Neutrophil (primary cell): ENCODE results near the gene ILK.
A peak's percentile ranks its signal among the peaks of the same experiment; 100 is the strongest.

Experiments
- H3K27ac ChIP-seq: fragments of 200-600 bp; sonication (generic); 2 replicates; pipeline ENCODE4 v1.5.1; 2016; ENCODE audit warnings: mild to moderate bottlenecking, moderate library complexity
- H3K27me3 ChIP-seq: fragments of 200-600 bp; sonication (generic); 2 replicates; pipeline ENCODE4 v1.6.0; 2016; ENCODE audit warnings: mild to moderate bottlenecking
- H3K36me3 ChIP-seq: fragments of 200-600 bp; sonication (generic); 2 replicates; pipeline ENCODE4 v1.5.1; 2017
- H3K4me1 ChIP-seq, 2 experiments: fragments of 200-600 bp in 1 of 2; sonication (generic) in 1 of 2; 1 replicate in 1 of 2; 2 replicates in 1 of 2; pipeline versions ENCODE4 v1.5.1 to v1.6.1; 2013 to 2016; ENCODE audit warnings: low read depth in 1 of 2, low read length in 1 of 2, mild to moderate bottlenecking in 1 of 2, moderate library complexity in 1 of 2; ENCODE audit not compliant: control insufficient read depth in 1 of 2, insufficient read depth in 1 of 2
- H3K4me3 ChIP-seq, 2 experiments: fragments of 200-600 bp in 1 of 2; sonication (generic) in 1 of 2; 1 replicate in 1 of 2; 2 replicates in 1 of 2; pipeline ENCODE4 v1.5.1; 2013 to 2016; ENCODE audit warnings: low read depth in 1 of 2, low read length in 1 of 2, mild to moderate bottlenecking in 1 of 2, moderate library complexity in 1 of 2
- H3K9me3 ChIP-seq: fragments of 200-600 bp; sonication (generic); 2 replicates; pipeline ENCODE4 v1.5.1; 2016
- TF ChIP-seq, protein P1 (sequence below): fragments of 200-600 bp; sonication (generic); IDR thresholded peaks from 2 replicates; pipeline ENCODE4 v1.5.1; 2016; ENCODE audit warnings: antibody characterized with exemption

The ILK gene

DNA sequence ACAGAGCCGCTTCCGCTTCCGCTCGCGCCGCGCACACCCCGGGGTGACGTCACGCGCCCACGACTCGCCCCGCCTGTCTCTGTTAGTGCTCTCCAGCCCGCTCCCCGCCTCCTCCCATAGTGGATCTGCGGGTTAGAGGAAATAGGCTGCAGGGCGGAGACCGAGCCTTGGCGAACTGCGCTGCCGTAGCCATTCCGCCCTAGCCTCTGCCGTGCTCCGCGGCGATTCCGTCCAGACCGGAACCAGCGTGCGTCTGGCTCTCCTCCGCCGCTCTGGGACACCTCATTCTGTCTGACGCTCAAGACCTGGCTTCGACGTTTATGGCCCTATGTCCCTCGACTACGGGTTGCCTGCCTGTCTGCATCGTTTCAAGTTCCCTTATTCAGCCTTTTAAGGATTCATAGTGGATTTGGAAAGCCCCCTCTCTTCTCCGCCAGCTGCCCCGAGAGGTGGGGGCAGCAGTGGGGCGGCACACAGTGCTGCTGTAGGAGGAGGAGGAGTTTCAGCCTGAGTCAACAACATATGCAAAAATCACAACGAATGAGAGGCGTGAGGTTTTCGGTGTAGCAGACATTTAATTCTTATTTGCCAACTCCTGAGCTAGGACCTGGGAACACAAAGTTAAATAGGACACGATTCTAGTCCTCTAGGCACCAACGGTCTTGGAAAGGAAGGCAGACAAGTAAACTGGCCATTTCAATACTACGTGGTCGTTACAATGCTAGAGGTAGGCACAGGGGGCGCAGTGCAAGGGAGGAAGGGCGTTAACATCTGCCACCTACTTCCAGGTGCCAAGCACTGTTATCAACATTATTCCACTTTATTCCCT lies 8.9 kb downstream of the ILK start, which contains the start of gene TAF10:
Gene TAF10, minus strand, starts transcription at position 4 of the 829 bp plus-strand sequence. CDS start 27 bp downstream, outside the sequence.
- peaks cover 44 to 46% of the 10 kb centered on the region in 2 experiments for H3K4me1 ChIP-seq
- H3K27ac ChIP-seq, result peak within 1 kb of the TSS; percentile 98
- no peaks in the 10 kb centered on the region for H3K9me3 ChIP-seq
- H3K36me3 ChIP-seq, result peaks cover 72% of the 10 kb centered on the region
- H3K27me3 ChIP-seq, result no peaks in the 10 kb centered on the region
- TF ChIP-seq, protein P1, sequence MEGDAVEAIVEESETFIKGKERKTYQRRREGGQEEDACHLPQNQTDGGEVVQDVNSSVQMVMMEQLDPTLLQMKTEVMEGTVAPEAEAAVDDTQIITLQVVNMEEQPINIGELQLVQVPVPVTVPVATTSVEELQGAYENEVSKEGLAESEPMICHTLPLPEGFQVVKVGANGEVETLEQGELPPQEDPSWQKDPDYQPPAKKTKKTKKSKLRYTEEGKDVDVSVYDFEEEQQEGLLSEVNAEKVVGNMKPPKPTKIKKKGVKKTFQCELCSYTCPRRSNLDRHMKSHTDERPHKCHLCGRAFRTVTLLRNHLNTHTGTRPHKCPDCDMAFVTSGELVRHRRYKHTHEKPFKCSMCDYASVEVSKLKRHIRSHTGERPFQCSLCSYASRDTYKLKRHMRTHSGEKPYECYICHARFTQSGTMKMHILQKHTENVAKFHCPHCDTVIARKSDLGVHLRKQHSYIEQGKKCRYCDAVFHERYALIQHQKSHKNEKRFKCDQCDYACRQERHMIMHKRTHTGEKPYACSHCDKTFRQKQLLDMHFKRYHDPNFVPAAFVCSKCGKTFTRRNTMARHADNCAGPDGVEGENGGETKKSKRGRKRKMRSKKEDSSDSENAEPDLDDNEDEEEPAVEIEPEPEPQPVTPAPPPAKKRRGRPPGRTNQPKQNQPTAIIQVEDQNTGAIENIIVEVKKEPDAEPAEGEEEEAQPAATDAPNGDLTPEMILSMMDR, result peak; percentile 37
- H3K4me3 ChIP-seq, result peak within 1 kb of the TSS; percentile 79 to 81

DNA sequence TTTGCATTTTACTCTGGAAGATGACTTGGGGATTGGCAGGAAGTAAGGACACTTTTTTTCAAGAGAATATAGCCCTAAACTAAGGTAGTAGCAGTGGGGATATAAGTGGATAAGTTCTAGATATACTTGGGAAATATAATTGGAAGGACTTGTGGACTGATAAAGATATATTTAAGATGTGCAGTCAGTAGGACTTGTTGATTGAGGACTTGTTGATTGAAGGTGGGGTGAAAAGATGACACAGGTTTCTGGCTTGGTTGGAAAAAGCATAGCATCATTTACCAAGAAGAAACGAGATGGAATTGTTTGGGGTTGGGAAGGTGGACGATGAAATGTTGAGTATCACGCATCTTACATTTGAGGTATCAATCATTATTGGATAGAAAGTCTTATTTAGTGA lies 9.9 kb downstream of the ILK start:
- H3K4me3 ChIP-seq, result peak overlapping the region; percentile 79 to 81
- peaks cover 61% of the 10 kb centered on the region for H3K36me3 ChIP-seq
- peaks cover 50 to 53% of the 10 kb centered on the region in 2 experiments for H3K4me1 ChIP-seq
- peak overlapping the region; percentile 98 for H3K27ac ChIP-seq
- H3K27me3 ChIP-seq, result no peaks in the 10 kb centered on the region
- TF ChIP-seq, protein P1, result no peak
- no peaks in the 10 kb centered on the region for H3K9me3 ChIP-seq

DNA sequence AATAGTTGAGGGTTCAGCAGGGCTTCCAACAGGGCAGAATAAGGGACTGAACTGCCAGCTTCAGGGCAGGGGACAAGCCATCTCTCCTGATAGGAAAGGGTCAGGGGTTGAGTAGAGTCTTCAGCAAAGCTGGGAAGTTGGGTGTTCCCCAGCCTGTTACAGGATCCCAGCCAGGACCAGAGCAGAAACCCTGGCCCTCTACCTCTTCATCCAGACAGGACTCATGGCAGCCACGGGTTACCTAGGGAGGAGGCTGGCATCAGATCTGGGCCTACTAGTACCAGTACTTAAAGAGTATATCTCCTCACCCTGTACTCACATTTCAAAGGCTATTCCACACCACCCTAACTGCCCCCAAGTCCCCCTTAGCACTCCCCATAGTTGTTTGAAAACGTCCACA lies 10.9 kb downstream of the ILK start:
- peak overlapping the region; percentile 98 for H3K27ac ChIP-seq
- peaks cover 52% of the 10 kb centered on the region for H3K36me3 ChIP-seq
- H3K27me3 ChIP-seq, result no peaks in the 10 kb centered on the region
- TF ChIP-seq, protein P1, result no peak
- H3K4me3 ChIP-seq, result no peak overlapping the region
- H3K4me1 ChIP-seq, result peaks cover 57 to 58% of the 10 kb centered on the region in 2 experiments
- H3K9me3 ChIP-seq, result no peaks in the 10 kb centered on the region

DNA sequence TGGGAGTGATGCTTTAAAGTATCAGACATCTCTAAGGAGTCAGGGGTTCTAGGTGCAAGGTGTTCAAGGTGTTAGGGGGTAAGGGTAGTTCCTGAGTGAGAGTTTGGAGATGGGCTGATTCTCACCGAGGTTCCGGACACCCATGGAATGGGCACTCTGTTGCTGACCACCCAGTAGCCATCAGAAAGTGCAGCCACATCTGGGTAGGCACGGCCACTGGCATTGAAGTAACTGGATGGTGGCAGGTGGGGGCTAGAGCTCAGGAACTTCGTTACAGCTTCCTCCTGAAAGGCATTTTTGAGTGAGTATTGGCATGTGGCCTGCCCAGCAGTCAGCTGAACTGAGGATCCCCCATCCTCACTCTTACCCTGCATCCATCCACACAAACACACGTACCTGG lies 11.5 kb downstream of the ILK start:
- TF ChIP-seq, protein P1, result no peak
- no peaks in the 10 kb centered on the region for H3K27me3 ChIP-seq
- H3K4me3 ChIP-seq, result no peak overlapping the region
- peaks cover 61% of the 10 kb centered on the region in 2 experiments for H3K4me1 ChIP-seq
- no peaks in the 10 kb centered on the region for H3K9me3 ChIP-seq
- peaks cover 46% of the 10 kb centered on the region for H3K36me3 ChIP-seq
- peak overlapping the region; percentile 98 for H3K27ac ChIP-seq

DNA sequence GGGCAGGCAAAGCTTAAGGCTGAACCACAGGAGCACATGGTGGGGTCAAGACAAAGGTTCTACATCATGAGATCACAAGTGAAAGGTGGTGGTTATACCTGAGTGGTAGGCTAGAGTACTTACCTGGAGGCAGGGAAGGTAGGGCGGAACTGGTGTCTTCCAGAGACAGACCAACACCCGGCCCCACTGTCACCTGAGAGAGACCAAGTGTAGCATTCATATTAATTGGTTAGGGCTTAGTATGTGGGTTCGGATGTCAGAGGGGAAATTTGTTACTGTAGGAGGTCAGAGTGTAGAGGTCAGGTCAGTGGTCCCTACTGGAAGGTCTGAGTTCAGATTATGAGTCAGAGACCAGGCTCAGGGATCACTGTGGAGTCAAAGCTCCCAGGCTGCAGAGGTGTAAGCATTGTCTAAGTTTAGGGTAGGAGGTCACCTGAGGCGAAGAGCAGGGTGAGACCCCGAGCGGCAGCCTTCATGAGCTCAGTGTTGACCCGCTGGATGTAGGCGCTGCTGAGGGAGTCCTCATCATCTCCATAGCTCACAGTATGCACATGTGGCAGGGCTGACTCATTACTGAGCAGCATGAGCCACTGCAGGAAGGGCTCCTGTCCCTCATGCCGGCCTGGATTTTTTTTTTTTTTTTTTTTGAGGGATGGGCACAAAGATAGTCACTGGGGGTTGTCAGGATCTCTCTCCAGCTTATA lies 12.5 kb downstream of the ILK start:
- Histone ChIP-seq H3K9me3 (no peaks in the 10 kb centered on the region), H3K4me1 (peaks cover 51 to 54% of the 10 kb centered on the region in 2 experiments), H3K36me3 (peaks cover 36% of the 10 kb centered on the region), H3K4me3 (no peak overlapping the region), H3K27ac (peak overlapping the region; percentile 98), H3K27me3 (no peaks in the 10 kb centered on the region)
- TF ChIP-seq, protein P1, result no peak
